HEK293 (cell line): ENCODE data around the gene RNU7-1.

ENCODE experiments used
- CTCF ChIA-PET: fragments of 350-600 bp; formaldehyde crosslinking; extraction: SDS; loops from one replicate; lab custom pipeline; 2021; ENCODE audit warnings: antibody characterized with exemption; lab: Yijun Ruan, JAX
- POLR2A ChIA-PET: fragments of 300-600 bp; formaldehyde crosslinking; extraction: SDS; loops from one replicate; lab custom pipeline; 2020; ENCODE audit warnings: antibody characterized with exemption, inconsistent platforms; lab: Yijun Ruan, JAX
- H3K27ac ChIP-seq: fragments of 200-500 bp; sonication (Bioruptor generic); 2 replicates; pipeline ENCODE4 v1.5.1; 2014; ENCODE audit warnings: low read depth, low read length, control low read depth, inconsistent platforms; ENCODE audit errors: extremely low read depth
- H3K36me3 ChIP-seq, 2 experiments: fragments of 200-500 bp in 1 of 2; sonication (Bioruptor generic) in 1 of 2; 1 replicate in 1 of 2; 2 replicates in 1 of 2; pipeline ENCODE4 v1.5.1; 2014 to 2017; ENCODE audit warnings: inconsistent platforms in 2 of 2, low read length in 2 of 2; ENCODE audit not compliant: control insufficient read depth in 2 of 2, insufficient read depth in 1 of 2
- H3K4me1 ChIP-seq: fragments of 200-500 bp; sonication (Bioruptor generic); 2 replicates; pipeline ENCODE4 v1.5.1; 2014; ENCODE audit warnings: mild to moderate bottlenecking, low read length, inconsistent platforms; ENCODE audit not compliant: control insufficient read depth, insufficient read depth
- H3K4me3 ChIP-seq: 2 replicates; pipeline ENCODE4 v1.5.1; 2011; ENCODE audit warnings: low read depth, mild to moderate bottlenecking, control low read depth, low read length, moderate library complexity
- H3K9me3 ChIP-seq: fragments of 200-500 bp; sonication (Bioruptor generic); 2 replicates; pipeline ENCODE4 v1.5.1; 2014; ENCODE audit warnings: low read depth, low read length, inconsistent platforms; ENCODE audit not compliant: control insufficient read depth, insufficient read depth
- GLIS1 ChIP-seq: fragments of 450-650 bp; formaldehyde crosslinking; IDR thresholded peaks from 2 replicates; pipeline ENCODE4 v1.5.1; 2016; ENCODE audit warnings: missing biosample characterization, missing genetic modification characterization
- IKZF3 ChIP-seq: fragments of 450-650 bp; IDR thresholded peaks from 2 replicates; pipeline ENCODE4 v1.5.0; 2018; ENCODE audit warnings: missing biosample characterization, mild to moderate bottlenecking, missing genetic modification characterization, moderate library complexity
- KLF9 ChIP-seq: fragments of 450-650 bp; formaldehyde crosslinking; IDR thresholded peaks from 2 replicates; pipeline ENCODE4 v1.5.1; 2016; ENCODE audit warnings: missing biosample characterization, missing genetic modification characterization, low read depth
- SCRT2 ChIP-seq: fragments of 450-650 bp; formaldehyde crosslinking; IDR thresholded peaks from 2 replicates; pipeline ENCODE4 v1.5.1; 2016; ENCODE audit warnings: missing biosample characterization, missing genetic modification characterization
- TCF7L2 ChIP-seq: IDR thresholded peaks from 2 replicates; pipeline ENCODE4 v1.6.1; 2011; ENCODE audit warnings: low read depth, mild to moderate bottlenecking, inconsistent platforms, low read length, moderate library complexity, borderline replicate concordance
- ZBTB1 ChIP-seq: fragments of 450-650 bp; formaldehyde crosslinking; IDR thresholded peaks from 2 replicates; pipeline ENCODE4 v1.5.1; 2016; ENCODE audit warnings: missing biosample characterization, missing genetic modification characterization
- ZNF184 ChIP-seq: fragments of 450-650 bp; IDR thresholded peaks from 2 replicates; pipeline ENCODE4 v1.5.1; 2018; ENCODE audit warnings: missing biosample characterization, mild to moderate bottlenecking, missing genetic modification characterization
- ZNF302 ChIP-seq: fragments of 450-650 bp; formaldehyde crosslinking; IDR thresholded peaks from 2 replicates; pipeline ENCODE4 v1.5.1; 2016; ENCODE audit warnings: missing biosample characterization, missing genetic modification characterization, low read depth
- ZNF311 ChIP-seq: fragments of 450-650 bp; formaldehyde crosslinking; IDR thresholded peaks from 2 replicates; pipeline ENCODE4 v1.5.1; 2017; ENCODE audit warnings: missing biosample characterization, missing genetic modification characterization, borderline replicate concordance
- ZNF426 ChIP-seq: fragments of 450-650 bp; formaldehyde crosslinking; IDR thresholded peaks from 2 replicates; pipeline ENCODE4 v1.5.1; 2017; ENCODE audit warnings: missing biosample characterization, missing genetic modification characterization, mild to moderate bottlenecking, inconsistent platforms, moderate library complexity
- ZNF549 ChIP-seq: fragments of 450-650 bp; IDR thresholded peaks from 2 replicates; pipeline ENCODE4 v1.5.1; 2018; ENCODE audit warnings: missing biosample characterization, missing genetic modification characterization, mild to moderate bottlenecking, inconsistent platforms, moderate library complexity
- ZNF658 ChIP-seq: fragments of 450-650 bp; formaldehyde crosslinking; IDR thresholded peaks from 2 replicates; pipeline ENCODE4; 2016; ENCODE audit warnings: missing biosample characterization, missing genetic modification characterization
- ZNF768 ChIP-seq: fragments of 450-650 bp; formaldehyde crosslinking; IDR thresholded peaks from 2 replicates; pipeline ENCODE4 v1.5.1; 2018; ENCODE audit warnings: missing biosample characterization, mild to moderate bottlenecking, missing genetic modification characterization
- ZNF791 ChIP-seq: fragments of 450-650 bp; formaldehyde crosslinking; IDR thresholded peaks from 2 replicates; pipeline ENCODE4 v1.5.1; 2016; ENCODE audit warnings: missing biosample characterization, missing genetic modification characterization
- ZSCAN30 ChIP-seq: fragments of 450-650 bp; IDR thresholded peaks from 2 replicates; pipeline ENCODE4 v1.5.1; 2018; ENCODE audit warnings: missing biosample characterization, mild to moderate bottlenecking, missing genetic modification characterization, moderate library complexity
- TF ChIP-seq, protein P1 (sequence below): fragments of 450-650 bp; formaldehyde crosslinking; IDR thresholded peaks from 2 replicates; pipeline ENCODE4 v1.5.1; 2016; ENCODE audit warnings: missing biosample characterization, missing genetic modification characterization
- TF ChIP-seq, protein P2 (sequence below): fragments of 450-650 bp; formaldehyde crosslinking; optimal IDR thresholded peaks from 2 replicates; pipeline ENCODE3; 2016; ENCODE audit warnings: missing biosample characterization, mild to moderate bottlenecking, missing genetic modification characterization
- TF ChIP-seq, protein P3 (sequence below): fragments of 450-650 bp; formaldehyde crosslinking; IDR thresholded peaks from 2 replicates; pipeline ENCODE4 v1.5.1; 2017; ENCODE audit warnings: missing biosample characterization, missing genetic modification characterization
- TF ChIP-seq, protein P4 (sequence below): fragments of 450-650 bp; formaldehyde crosslinking; IDR thresholded peaks from 2 replicates; pipeline ENCODE4 v1.5.1; 2016; ENCODE audit warnings: missing biosample characterization, missing genetic modification characterization
- TF ChIP-seq, protein P5 (sequence below): fragments of 450-650 bp; formaldehyde crosslinking; IDR thresholded peaks from 2 replicates; pipeline ENCODE4 v1.5.1; 2016; ENCODE audit warnings: missing biosample characterization, missing genetic modification characterization, low read depth

RNU7-1 gene

DNA sequence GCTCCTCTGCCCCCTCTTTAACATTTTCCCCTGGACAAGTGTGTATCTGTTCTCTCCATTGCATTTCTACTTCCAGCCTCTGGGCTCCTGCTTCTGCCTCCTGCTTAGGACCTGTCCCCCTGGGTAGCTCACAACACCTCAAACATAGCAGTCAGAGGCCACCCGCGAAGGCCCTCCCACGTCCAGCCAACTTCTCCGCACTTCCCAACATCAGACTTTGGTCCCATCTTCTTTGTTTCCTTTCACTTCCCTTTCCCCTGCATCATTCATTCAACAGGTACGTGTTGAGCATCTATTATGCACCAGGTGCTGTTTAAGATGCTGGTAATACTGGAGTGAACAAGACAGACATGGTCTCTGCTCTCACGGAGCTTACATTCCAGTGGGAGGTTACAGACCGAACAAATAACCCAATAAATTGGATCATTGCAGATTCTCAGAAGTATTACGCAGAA lies 3.3 kb downstream of the RNU7-1 start (continued):
- TF ChIP-seq, protein P1, sequence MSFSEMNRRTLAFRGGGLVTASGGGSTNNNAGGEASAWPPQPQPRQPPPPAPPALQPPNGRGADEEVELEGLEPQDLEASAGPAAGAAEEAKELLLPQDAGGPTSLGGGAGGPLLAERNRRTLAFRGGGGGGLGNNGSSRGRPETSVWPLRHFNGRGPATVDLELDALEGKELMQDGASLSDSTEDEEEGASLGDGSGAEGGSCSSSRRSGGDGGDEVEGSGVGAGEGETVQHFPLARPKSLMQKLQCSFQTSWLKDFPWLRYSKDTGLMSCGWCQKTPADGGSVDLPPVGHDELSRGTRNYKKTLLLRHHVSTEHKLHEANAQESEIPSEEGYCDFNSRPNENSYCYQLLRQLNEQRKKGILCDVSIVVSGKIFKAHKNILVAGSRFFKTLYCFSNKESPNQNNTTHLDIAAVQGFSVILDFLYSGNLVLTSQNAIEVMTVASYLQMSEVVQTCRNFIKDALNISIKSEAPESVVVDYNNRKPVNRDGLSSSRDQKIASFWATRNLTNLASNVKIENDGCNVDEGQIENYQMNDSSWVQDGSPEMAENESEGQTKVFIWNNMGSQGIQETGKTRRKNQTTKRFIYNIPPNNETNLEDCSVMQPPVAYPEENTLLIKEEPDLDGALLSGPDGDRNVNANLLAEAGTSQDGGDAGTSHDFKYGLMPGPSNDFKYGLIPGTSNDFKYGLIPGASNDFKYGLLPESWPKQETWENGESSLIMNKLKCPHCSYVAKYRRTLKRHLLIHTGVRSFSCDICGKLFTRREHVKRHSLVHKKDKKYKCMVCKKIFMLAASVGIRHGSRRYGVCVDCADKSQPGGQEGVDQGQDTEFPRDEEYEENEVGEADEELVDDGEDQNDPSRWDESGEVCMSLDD, result no peak
- TF ChIP-seq ZBTB1, result no peak
- peak; percentile 99 for TF ChIP-seq SCRT2 (tag by site-specific recombination)
- no peak for TF ChIP-seq ZNF658
- no peak for TF ChIP-seq TCF7L2
- no peak for TF ChIP-seq ZNF768 (tag by site-specific recombination)
- TF ChIP-seq, protein P2, sequence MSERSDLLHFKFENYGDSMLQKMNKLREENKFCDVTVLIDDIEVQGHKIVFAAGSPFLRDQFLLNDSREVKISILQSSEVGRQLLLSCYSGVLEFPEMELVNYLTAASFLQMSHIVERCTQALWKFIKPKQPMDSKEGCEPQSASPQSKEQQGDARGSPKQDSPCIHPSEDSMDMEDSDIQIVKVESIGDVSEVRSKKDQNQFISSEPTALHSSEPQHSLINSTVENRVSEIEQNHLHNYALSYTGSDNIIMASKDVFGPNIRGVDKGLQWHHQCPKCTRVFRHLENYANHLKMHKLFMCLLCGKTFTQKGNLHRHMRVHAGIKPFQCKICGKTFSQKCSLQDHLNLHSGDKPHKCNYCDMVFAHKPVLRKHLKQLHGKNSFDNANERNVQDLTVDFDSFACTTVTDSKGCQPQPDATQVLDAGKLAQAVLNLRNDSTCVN (tag by site-specific recombination), result no peak
- TF ChIP-seq ZNF302, result no peak
- TF ChIP-seq ZNF426 (tag by site-specific recombination), result no peak
- no peak for TF ChIP-seq ZNF184 (tag by site-specific recombination)
- peak; percentile 18; the same call in 1 of the 2 replicates for TF ChIP-seq GLIS1 (tag by site-specific recombination)
- TF ChIP-seq ZNF549, result no peak
- TF ChIP-seq, protein P3, sequence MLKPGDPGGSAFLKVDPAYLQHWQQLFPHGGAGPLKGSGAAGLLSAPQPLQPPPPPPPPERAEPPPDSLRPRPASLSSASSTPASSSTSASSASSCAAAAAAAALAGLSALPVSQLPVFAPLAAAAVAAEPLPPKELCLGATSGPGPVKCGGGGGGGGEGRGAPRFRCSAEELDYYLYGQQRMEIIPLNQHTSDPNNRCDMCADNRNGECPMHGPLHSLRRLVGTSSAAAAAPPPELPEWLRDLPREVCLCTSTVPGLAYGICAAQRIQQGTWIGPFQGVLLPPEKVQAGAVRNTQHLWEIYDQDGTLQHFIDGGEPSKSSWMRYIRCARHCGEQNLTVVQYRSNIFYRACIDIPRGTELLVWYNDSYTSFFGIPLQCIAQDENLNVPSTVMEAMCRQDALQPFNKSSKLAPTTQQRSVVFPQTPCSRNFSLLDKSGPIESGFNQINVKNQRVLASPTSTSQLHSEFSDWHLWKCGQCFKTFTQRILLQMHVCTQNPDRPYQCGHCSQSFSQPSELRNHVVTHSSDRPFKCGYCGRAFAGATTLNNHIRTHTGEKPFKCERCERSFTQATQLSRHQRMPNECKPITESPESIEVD, result no peak

DNA sequence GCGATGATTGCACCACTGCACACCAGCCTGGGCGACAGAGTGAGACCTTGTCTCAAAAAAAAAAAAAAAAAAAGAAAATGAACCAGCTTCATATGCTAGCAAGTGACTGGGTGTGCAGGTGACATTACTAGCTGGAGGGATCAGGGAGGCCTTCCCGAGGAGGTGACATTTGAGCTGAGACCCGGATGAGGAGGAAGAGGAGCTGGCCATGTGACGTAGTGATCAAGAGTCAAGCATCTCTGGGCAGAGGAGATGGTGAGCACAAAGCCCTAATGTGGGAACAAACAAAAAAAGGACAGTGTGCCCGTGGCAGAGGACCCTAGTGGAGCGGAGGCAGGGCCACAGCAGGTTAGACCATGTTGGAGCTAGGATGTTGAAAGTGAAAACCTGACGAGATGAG lies 4.0 kb downstream of the RNU7-1 start:
- Histone ChIP-seq H3K9me3 (no peaks in the 10 kb centered on the region), H3K4me1 (peaks cover 14% of the 10 kb centered on the region), H3K27ac (no peak overlapping the region), H3K4me3 (no peak overlapping the region)
- CTCF ChIA-PET, result interaction anchor here (0.7 to 6.8 kb wide), 6 partner anchors 9 to 145 kb away, joined by 3 to 138 read pairs (median 4); no protein-coding TSS in a partner anchor
- TF ChIP-seq, protein P4, sequence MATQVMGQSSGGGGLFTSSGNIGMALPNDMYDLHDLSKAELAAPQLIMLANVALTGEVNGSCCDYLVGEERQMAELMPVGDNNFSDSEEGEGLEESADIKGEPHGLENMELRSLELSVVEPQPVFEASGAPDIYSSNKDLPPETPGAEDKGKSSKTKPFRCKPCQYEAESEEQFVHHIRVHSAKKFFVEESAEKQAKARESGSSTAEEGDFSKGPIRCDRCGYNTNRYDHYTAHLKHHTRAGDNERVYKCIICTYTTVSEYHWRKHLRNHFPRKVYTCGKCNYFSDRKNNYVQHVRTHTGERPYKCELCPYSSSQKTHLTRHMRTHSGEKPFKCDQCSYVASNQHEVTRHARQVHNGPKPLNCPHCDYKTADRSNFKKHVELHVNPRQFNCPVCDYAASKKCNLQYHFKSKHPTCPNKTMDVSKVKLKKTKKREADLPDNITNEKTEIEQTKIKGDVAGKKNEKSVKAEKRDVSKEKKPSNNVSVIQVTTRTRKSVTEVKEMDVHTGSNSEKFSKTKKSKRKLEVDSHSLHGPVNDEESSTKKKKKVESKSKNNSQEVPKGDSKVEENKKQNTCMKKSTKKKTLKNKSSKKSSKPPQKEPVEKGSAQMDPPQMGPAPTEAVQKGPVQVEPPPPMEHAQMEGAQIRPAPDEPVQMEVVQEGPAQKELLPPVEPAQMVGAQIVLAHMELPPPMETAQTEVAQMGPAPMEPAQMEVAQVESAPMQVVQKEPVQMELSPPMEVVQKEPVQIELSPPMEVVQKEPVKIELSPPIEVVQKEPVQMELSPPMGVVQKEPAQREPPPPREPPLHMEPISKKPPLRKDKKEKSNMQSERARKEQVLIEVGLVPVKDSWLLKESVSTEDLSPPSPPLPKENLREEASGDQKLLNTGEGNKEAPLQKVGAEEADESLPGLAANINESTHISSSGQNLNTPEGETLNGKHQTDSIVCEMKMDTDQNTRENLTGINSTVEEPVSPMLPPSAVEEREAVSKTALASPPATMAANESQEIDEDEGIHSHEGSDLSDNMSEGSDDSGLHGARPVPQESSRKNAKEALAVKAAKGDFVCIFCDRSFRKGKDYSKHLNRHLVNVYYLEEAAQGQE, result no peak
- TF ChIP-seq, protein P5, sequence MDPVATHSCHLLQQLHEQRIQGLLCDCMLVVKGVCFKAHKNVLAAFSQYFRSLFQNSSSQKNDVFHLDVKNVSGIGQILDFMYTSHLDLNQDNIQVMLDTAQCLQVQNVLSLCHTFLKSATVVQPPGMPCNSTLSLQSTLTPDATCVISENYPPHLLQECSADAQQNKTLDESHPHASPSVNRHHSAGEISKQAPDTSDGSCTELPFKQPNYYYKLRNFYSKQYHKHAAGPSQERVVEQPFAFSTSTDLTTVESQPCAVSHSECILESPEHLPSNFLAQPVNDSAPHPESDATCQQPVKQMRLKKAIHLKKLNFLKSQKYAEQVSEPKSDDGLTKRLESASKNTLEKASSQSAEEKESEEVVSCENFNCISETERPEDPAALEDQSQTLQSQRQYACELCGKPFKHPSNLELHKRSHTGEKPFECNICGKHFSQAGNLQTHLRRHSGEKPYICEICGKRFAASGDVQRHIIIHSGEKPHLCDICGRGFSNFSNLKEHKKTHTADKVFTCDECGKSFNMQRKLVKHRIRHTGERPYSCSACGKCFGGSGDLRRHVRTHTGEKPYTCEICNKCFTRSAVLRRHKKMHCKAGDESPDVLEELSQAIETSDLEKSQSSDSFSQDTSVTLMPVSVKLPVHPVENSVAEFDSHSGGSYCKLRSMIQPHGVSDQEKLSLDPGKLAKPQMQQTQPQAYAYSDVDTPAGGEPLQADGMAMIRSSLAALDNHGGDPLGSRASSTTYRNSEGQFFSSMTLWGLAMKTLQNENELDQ (tag by site-specific recombination), result 0 out of 2 replicates have a peak, but pooled peaks have one; percentile 5
- no peak for TF ChIP-seq ZNF791 (tag by site-specific recombination)
- TF ChIP-seq KLF9 (tag by site-specific recombination), result no peak
- no peak for TF ChIP-seq IKZF3 (tag by site-specific recombination)
- TF ChIP-seq ZNF311 (tag by site-specific recombination), result no peak
- no peak for TF ChIP-seq ZSCAN30 (tag by site-specific recombination)
- TF ChIP-seq, all 188 proteins: peak for 1
- peaks cover 0 to 10% of the 10 kb centered on the region in 2 experiments; a peak in 1 of 3 replicates for H3K36me3 ChIP-seq
- POLR2A ChIA-PET, result interaction anchor here (0.7 to 4.9 kb wide), 5 partner anchors 21 to 988 kb away, joined by 3 to 32 read pairs (median 6); partner anchors contain the start of genes LPCAT3 and SLC2A3
